HepG2 (cell line): ENCODE measurements around the gene ECSIT. TPM values are rescaled to one million over a fixed set of nuclear protein-coding genes. Genes with fewer than 3 reads are reported as not detected.

ENCODE experiments used
- ATAC-seq: fragments of 200-7000 bp; cut with Tn5 transposase; 3 replicates; pipeline ENCODE4 v1.9.1; 2020; ENCODE audit warnings: mild to moderate bottlenecking, moderate library complexity
- BruUV-seq: library from RNA; stranded (reverse); fragments of 400-500 nt; replicated peaks from 2 replicates; lab custom pipeline; 2021; lab: Mats Ljungman, UMichigan
- CTCF ChIA-PET: fragments of 300-600 bp; formaldehyde crosslinking; extraction: SDS; loops from one replicate; lab custom pipeline; 2021; ENCODE audit warnings: low total read pairs, inconsistent platforms, low intra/inter-chr PET ratio; lab: Yijun Ruan, JAX
- POLR2A ChIA-PET: fragments of 350-600 bp; sonication (Branson Sonifier 250); formaldehyde crosslinking; loops from one replicate; lab custom pipeline; 2020; ENCODE audit warnings: antibody characterized with exemption, inconsistent platforms; lab: Yijun Ruan, JAX
- DNase-seq: peaks from one replicate; pipeline ENCODE4 v3.0.0-alpha.2; 2015; ENCODE audit warnings: low spot score
- FAIRE-seq: peaks from 3 replicates; lab custom pipeline; 2011; peaks lifted over from hg19 to GRCh38; lab: Jason Lieb, UNC
- H2AFZ ChIP-seq: one replicate; pipeline ENCODE4 v1.6.1; 2011; ENCODE audit warnings: low read length, inconsistent platforms
- H3K27ac ChIP-seq: fragments of 300-600 bp; 3 replicates; pipeline ENCODE4 v1.8.0; 2011; ENCODE audit warnings: mixed run types, mild to moderate bottlenecking, mixed read lengths, low read length, inconsistent platforms; ENCODE audit not compliant: insufficient read depth; ENCODE audit errors: extremely low read length
- H3K27me3 ChIP-seq, 2 experiments: fragments of 200-600 bp in 1 of 2; 2 replicates in 1 of 2; 3 replicates in 1 of 2; pipeline versions ENCODE4 v1.6.0 to v1.8.0; 2011; ENCODE audit warnings: low read length in 2 of 2, mild to moderate bottlenecking in 2 of 2, moderate library complexity in 2 of 2, inconsistent platforms in 1 of 2; ENCODE audit not compliant: insufficient read depth in 2 of 2, control insufficient read depth in 1 of 2
- H3K36me3 ChIP-seq, 2 experiments: fragments of 200-600 bp in 1 of 2; replicated peaks in 1 of 2; 2 replicates in 1 of 2; 3 replicates in 1 of 2; pipeline versions ENCODE4 v1.5.1 to v1.8.0; 2011; ENCODE audit warnings: low read length in 2 of 2, inconsistent platforms in 1 of 2; ENCODE audit not compliant: insufficient read depth in 2 of 2, control insufficient read depth in 1 of 2
- H3K4me1 ChIP-seq: 2 replicates; pipeline ENCODE4 v1.5.1; 2012; ENCODE audit warnings: low read length, inconsistent platforms; ENCODE audit not compliant: insufficient read depth
- H3K4me2 ChIP-seq: 2 replicates; pipeline ENCODE4 v1.6.0; 2011; ENCODE audit warnings: low read depth, low read length, inconsistent platforms
- H3K4me3 ChIP-seq, 3 experiments: fragments of 200-600 bp in 1 of 3; sonication (generic), shearing (Covaris generic) in 1 of 3; replicated peaks in 1 of 3; 2 replicates each; pipeline ENCODE4 v1.5.1; 2011 to 2016; ENCODE audit warnings: low read length in 3 of 3, inconsistent platforms in 2 of 3, low read depth in 2 of 3, mild to moderate bottlenecking in 2 of 3, control low read depth in 1 of 3, mixed read lengths in 1 of 3; ENCODE audit not compliant: insufficient read depth in 1 of 3
- H3K79me2 ChIP-seq: one replicate; pipeline ENCODE4 v1.6.1; 2011; ENCODE audit warnings: low read length, inconsistent platforms; ENCODE audit not compliant: insufficient read depth
- H3K9ac ChIP-seq: 2 replicates; pipeline ENCODE4 v1.6.0; 2011; ENCODE audit warnings: mild to moderate bottlenecking, low read depth, low read length, inconsistent platforms; ENCODE audit not compliant: insufficient read depth
- H3K9me3 ChIP-seq: 2 replicates; pipeline ENCODE4 v1.5.1; 2012; ENCODE audit warnings: mild to moderate bottlenecking, low read length
- H4K20me1 ChIP-seq: 2 replicates; pipeline ENCODE4 v1.6.0; 2011; ENCODE audit warnings: inconsistent platforms, mild to moderate bottlenecking, low read length, moderate library complexity; ENCODE audit not compliant: insufficient read depth
- AGO2 ChIP-seq: fragments of 200-400 bp; formaldehyde crosslinking; optimal IDR thresholded peaks from 2 replicates; pipeline ENCODE3; 2017; ENCODE audit warnings: mild to moderate bottlenecking, low read depth, low read length, moderate library complexity
- AKNA ChIP-seq: sonication (generic); formaldehyde crosslinking; IDR thresholded peaks from 2 replicates; pipeline ENCODE4 v1.4.0; 2020; ENCODE audit warnings: missing genetic modification reagents, borderline replicate concordance
- ELK4 ChIP-seq: sonication (generic); formaldehyde crosslinking; IDR thresholded peaks from 2 replicates; pipeline ENCODE4 v1.9.0; 2021; ENCODE audit warnings: missing genetic modification reagents, borderline replicate concordance
- EP300 ChIP-seq, 3 experiments: sonication (generic) in 1 of 3; formaldehyde crosslinking in 1 of 3; IDR thresholded peaks; 2 replicates each; pipeline versions ENCODE4 v1.5.1 to v1.6.1; 2011 to 2020; ENCODE audit warnings: low read depth in 2 of 3, low read length in 2 of 3, borderline replicate concordance in 1 of 3, improper control_type of control experiment in 1 of 3, mild to moderate bottlenecking in 1 of 3, missing genetic modification reagents in 1 of 3, moderate library complexity in 1 of 3
- JDP2 ChIP-seq: sonication (generic); formaldehyde crosslinking; IDR thresholded peaks from 2 replicates; pipeline ENCODE4 v1.8.1; 2022; ENCODE audit warnings: missing genetic modification reagents, borderline replicate concordance
- JUN ChIP-seq: sonication (generic); formaldehyde crosslinking; IDR thresholded peaks from 2 replicates; pipeline ENCODE4 v1.4.0; 2020; ENCODE audit warnings: mild to moderate bottlenecking, missing genetic modification reagents
- NR0B2 ChIP-seq: sonication (generic); formaldehyde crosslinking; IDR thresholded peaks from 2 replicates; pipeline ENCODE4 v1.4.0; 2020; ENCODE audit warnings: mild to moderate bottlenecking, missing genetic modification reagents
- PAF1 ChIP-seq: IDR thresholded peaks from 2 replicates; pipeline ENCODE4 v1.6.1; 2016; ENCODE audit warnings: missing genetic modification reagents, missing compliant biosample characterization
- RFXAP ChIP-seq: sonication (generic); formaldehyde crosslinking; IDR thresholded peaks from 2 replicates; pipeline ENCODE4 v1.4.0; 2020; ENCODE audit warnings: missing genetic modification reagents, borderline replicate concordance
- SMC3 ChIP-seq: IDR thresholded peaks from 2 replicates; pipeline ENCODE4 v1.6.1; 2011; ENCODE audit warnings: low read length, improper control_type of control experiment
- WGBS: methylation state at CpG from one replicate; pipeline ENCODE4 v1.1.6; 2017; ENCODE audit warnings: low lambda C conversion rate; 5-methylcytosine and 5-hydroxymethylcytosine counted together
- in situ Hi-C: cut with HindIII; loops from 2 replicates; pipeline ENCODE4 v1.10.0; 2017; ENCODE audit warnings: low pct_unique_long_range_greater_than_20kb; ENCODE audit not compliant: extremely low pct_ligation_motif_present
- intact Hi-C: fragments of 100-400 bp; cut with micrococcal nuclease; formaldehyde crosslinking; loops from one replicate; pipeline ENCODE4 v1.10.0; 2022; ENCODE audit not compliant: unreplicated experiment
- polyA plus RNA-seq, 8 experiments: library from polyadenylated mRNA; depleted of rRNA in 3 of 8; stranded (reverse) in 7 of 8; unstranded in 1 of 8; fragments of >200 nt; fragmentation: Illumina TruSeq in 4 of 8; extraction: Trizol in 4 of 8; gene quantifications; 2 replicates each; pipeline versions ENCODE4 v1.2.1 to v1.2.3, GENCODE V29; 2011 to 2016; ENCODE audit warnings: low read depth in 4 of 8, missing spikeins in 1 of 8, mixed read lengths in 1 of 8; ENCODE audit not compliant: insufficient read depth in 1 of 8
- total RNA-seq, 5 experiments: library from RNA; depleted of rRNA; stranded (reverse); fragments of >200 nt; fragmentation: Illumina TruSeq; extraction: Trizol; gene quantifications; 2 replicates each; pipeline ENCODE4 v1.2.3, GENCODE V29; 2016; ENCODE audit warnings: low read depth in 1 of 5

The ECSIT gene
- total and polyA plus RNA-seq, 2 of the 13 experiments (the other 11 are each of a cell fraction or from before 2014, with no cell fraction given): 36.4 to 62.3 TPM

GRCh38 chr19:11519138-11519537 lies 9.8 kb downstream of the ECSIT start (continued):
- TF ChIP-seq JDP2 (no peak), RFXAP (CRISPR knock-in tag) (no peak)

DNA sequence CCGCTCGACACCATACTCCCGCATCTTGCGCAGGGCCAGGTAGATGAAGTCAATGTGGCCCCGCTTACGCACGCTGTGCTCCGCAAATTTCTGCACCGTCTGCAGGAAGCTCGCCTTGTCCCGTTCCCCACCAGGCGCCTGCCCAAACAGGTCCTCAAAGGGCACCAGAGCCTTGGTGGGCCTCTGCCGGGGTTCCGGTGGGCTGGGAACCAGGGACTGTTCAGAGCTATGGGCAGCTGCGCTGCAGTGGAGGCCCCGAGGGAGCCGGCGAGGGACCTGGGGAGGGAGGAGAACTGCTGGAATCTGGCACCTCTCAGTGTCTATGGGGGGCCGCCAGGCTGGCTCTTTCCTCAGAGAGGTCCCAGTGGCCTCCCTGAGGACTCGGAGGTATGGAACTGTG lies 15.0 kb downstream of the ECSIT start:
- no peaks in the 10 kb centered on the region for H3K4me1 ChIP-seq
- no peak overlapping the region for H3K4me3 ChIP-seq
- no peaks in the 10 kb centered on the region for H4K20me1 ChIP-seq
- no peak overlapping the region for H3K4me2 ChIP-seq
- peaks cover 5 to 37% of the 10 kb centered on the region in 2 experiments; a peak in 4 of 5 replicates for H3K36me3 ChIP-seq
- DNase-seq (no peak), FAIRE-seq (no peak), ATAC-seq (no peak)
- intact Hi-C loops (no loop called here), in situ Hi-C loops (no loop called here)
- no peaks in the 10 kb centered on the region for H3K79me2 ChIP-seq
- no peak overlapping the region for H2AFZ ChIP-seq
- ChIA-PET POLR2A (no interaction called here), CTCF (no interaction called here)
- WGBS: 98% methylated on average over 19 of the region's 20 CpGs
- H3K9ac ChIP-seq: no peak overlapping the region
- H3K9me3 ChIP-seq: no peaks in the 10 kb centered on the region
- BruUV-seq: no TSS peak
- no peaks in the 10 kb centered on the region; a peak in 1 of 5 replicates for H3K27me3 ChIP-seq
- no peak overlapping the region for H3K27ac ChIP-seq
- TF ChIP-seq PAF1 (CRISPR knock-in tag) (no peak), AGO2 (peak; percentile 44), NR0B2 (no peak), AKNA (CRISPR knock-in tag) (no peak), SMC3 (no peak), ELK4 (CRISPR knock-in tag) (no peak), JUN (CRISPR knock-in tag) (no peak), EP300 (IDR thresholded peaks at IDR 0.05; ENCODE audit: low read depth in 2 of 2, low read length in 2 of 2) (no peak), EP300 (CRISPR knock-in tag; IDR thresholded peaks at IDR 0.05; ENCODE audit: borderline replicate concordance) (no peak)
